SK-N-SH treated with all-trans-retinoic acid at 6 μM for 48 hours (cell line): ENCODE data around the gene MEIG1.
"Not testable (repeated sequence)": the region's sequence is repeated elsewhere in the genome, so short reads cannot be mapped to it uniquely, and the experiment has no call there.

Experiments used
- GLIS3 ChIP-seq: fragments of 250-450 bp; sonication (Bioruptor Pico); IDR thresholded peaks from 2 replicates; pipeline ENCODE4 v1.5.0; 2020; ENCODE audit warnings: mild to moderate bottlenecking, moderate library complexity
- RARB ChIP-seq: fragments of 250-450 bp; sonication (Bioruptor Pico); IDR thresholded peaks from 2 replicates; pipeline ENCODE4 v1.8.0; 2021; ENCODE audit warnings: mild to moderate bottlenecking, moderate library complexity
- SNAI2 ChIP-seq: fragments of 250-450 bp; sonication (Bioruptor Pico); IDR thresholded peaks from 2 replicates; pipeline ENCODE4 v1.5.0; 2020; ENCODE audit warnings: mild to moderate bottlenecking, moderate library complexity
- ZNF565 ChIP-seq: fragments of 450-650 bp; formaldehyde crosslinking; conservative IDR thresholded peaks from 2 replicates; pipeline ENCODE4 v1.5.0; 2020; ENCODE audit warnings: low read depth, mild to moderate bottlenecking, moderate library complexity
- ZNF8 ChIP-seq: fragments of 450-650 bp; formaldehyde crosslinking; IDR thresholded peaks from 2 replicates; pipeline ENCODE4 v1.5.0; 2020; ENCODE audit warnings: mild to moderate bottlenecking, moderate library complexity
- TF ChIP-seq, protein P1 (sequence below): fragments of 250-450 bp; sonication (Bioruptor Pico); IDR thresholded peaks from 2 replicates; pipeline ENCODE4 v1.5.1; 2020; ENCODE audit warnings: low read depth, mild to moderate bottlenecking, moderate library complexity

DNA sequence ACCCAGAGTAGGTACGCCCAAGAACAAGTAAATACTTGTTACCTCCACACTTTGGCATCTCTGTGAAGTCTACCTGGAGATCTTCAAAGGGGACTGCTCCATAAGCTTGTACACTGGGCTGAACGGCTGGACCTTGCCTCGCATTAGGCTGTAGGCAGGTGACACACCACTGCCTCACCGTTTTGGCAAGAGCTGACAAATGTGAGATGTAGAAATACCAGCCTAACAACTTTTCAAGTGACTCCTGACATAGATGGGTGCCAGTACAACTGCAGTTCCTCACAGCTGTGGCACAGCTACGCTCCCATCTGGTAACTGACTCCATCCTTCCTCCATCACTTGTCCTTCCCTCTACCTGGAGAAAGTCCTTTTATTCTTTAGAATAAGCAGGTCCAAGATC is 54.3 kb downstream of the MEIG1 start:
- TF ChIP-seq, protein P1, sequence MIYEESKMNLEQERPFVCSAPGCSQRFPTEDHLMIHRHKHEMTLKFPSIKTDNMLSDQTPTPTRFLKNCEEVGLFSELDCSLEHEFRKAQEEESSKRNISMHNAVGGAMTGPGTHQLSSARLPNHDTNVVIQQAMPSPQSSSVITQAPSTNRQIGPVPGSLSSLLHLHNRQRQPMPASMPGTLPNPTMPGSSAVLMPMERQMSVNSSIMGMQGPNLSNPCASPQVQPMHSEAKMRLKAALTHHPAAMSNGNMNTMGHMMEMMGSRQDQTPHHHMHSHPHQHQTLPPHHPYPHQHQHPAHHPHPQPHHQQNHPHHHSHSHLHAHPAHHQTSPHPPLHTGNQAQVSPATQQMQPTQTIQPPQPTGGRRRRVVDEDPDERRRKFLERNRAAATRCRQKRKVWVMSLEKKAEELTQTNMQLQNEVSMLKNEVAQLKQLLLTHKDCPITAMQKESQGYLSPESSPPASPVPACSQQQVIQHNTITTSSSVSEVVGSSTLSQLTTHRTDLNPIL (CRISPR knock-in tag), result not testable (repeated sequence)
- not testable (repeated sequence) for TF ChIP-seq ZNF8; GLIS3 (CRISPR knock-in tag); SNAI2 (CRISPR knock-in tag); ZNF565 (CRISPR knock-in tag); RARB (CRISPR knock-in tag)
